ENCODE results near the gene AK2. TPM values are rescaled to one million over a fixed set of nuclear protein-coding genes. Genes with fewer than 3 reads are reported as not detected.

AK2 gene
- total RNA-seq, 1 experiment from 2014 or later, result 326 TPM

DNA sequence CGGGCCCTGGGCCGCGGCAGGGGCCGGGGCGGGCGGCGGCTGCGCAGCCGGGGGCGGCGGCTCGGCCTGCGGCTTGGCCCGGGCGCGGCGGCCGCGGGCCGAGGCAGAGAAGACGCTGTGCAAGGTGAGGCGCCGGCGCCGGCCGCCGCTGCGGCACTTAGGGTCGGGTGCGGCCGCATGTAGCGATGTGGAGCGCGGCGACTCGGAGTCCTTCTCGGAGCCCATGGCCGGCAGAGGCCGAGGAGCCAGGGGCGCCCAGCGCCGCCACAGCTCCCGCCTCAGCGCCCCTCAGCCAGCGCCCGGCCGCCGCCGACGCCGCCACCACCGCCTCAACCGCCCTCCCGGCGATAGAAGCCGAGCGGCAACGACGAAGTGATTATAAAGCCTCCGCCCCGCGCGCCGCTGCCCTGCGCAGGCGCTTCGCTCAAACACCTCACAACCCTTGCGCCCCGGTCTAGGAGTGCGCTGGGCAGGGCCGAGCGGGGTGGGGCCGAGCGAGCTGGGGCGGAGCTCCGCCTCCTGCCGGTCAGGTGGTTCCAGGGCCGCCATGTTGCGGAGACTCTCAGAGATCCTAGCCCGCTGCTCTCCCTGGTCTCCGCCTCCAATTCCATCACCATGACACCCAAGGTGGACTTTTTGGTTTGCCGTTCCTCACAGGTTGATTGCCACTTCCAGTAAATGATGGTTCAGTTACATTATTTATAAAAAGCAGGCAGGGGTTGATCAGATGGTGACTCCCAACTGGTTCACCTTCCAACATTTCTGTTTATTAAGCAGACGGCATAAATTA is 72.0 kb downstream of the AK2 start, which contains the start of gene RNF19B:
Gene RNF19B, minus strand, starts transcription at position 349 of the 790 bp plus-strand sequence. Its CDS starts 124 bp downstream, at position 225.
- peak; percentile 91 for DNase-seq (ENCODE audit: low read depth)
- in situ Hi-C loops (cut with HindIII; ENCODE audit: low pct_unique_long_range_greater_than_20kb, low sequenced_read_pairs), result no loop called here

DNA sequence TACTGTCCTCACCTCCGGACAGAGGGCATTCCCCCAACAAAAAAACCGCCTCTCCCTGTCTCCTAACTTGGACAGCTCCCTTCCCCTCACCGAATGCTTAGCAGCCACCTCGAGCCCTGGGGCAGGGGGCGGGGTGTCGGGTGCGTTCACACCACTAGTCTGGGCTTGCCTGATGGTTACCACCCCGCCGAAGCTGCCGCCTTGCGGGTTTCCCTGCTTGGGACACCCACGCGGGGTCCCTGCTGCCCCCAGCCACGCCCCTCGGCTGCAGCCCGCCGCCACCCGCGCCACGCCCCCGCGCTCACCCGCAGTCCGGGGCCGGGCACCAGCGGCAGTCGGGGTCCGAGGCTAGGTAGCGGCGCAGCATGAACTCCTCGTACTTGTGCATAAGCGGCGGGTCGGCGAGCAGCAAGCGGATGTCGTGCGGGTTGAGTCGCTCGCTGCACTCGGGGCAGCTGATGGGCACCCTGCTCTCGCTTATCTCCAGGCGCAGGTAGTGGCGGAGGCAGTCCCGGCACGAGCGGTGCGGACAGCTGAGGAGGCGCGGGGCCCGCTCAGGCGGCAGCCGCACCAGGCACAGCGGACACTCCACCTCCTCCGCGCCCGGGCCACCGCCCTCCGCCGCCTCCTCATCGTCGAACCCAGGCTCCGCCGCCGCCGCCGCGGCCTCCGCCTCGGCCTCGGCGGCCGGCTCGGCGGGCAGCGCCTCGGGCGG is 72.8 kb downstream of the AK2 start:
- in situ Hi-C loops (cut with HindIII; ENCODE audit: low pct_unique_long_range_greater_than_20kb, low sequenced_read_pairs), result no loop called here
- peak; percentile 57 for DNase-seq (ENCODE audit: low read depth)

DNA sequence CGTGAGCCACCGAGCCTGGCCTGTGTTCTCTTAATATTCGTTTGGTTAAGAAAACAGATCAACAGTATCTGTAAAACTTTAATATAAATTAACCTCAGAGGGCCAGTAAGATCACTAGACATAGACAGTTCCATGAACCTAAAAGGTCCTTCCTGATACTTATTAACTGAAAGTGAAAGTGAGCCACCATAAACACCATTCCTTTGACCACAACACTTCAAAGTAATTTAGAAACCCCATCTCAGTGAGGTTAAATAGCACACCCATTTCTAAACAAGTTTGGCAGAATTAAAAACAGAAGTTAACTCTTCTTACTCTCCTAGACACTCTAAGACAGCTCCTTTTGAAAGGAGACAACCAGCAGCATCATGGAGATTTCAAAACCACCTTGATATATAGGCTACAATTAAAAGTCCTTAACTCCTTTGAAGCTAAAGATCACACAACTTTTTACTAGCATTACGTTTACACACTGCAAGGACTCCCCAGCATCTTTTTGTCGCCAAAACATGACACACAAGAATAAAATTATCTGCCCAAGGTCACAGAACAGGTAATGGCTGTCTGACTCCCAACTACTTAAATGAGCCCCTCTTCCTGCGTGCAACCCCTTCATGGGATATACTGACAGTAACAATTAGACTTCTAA is 74.3 kb downstream of the AK2 start:
- in situ Hi-C loops (cut with HindIII; ENCODE audit: low pct_unique_long_range_greater_than_20kb, low sequenced_read_pairs), result no loop called here
- peak; percentile 55 for DNase-seq (ENCODE audit: low read depth)

DNA sequence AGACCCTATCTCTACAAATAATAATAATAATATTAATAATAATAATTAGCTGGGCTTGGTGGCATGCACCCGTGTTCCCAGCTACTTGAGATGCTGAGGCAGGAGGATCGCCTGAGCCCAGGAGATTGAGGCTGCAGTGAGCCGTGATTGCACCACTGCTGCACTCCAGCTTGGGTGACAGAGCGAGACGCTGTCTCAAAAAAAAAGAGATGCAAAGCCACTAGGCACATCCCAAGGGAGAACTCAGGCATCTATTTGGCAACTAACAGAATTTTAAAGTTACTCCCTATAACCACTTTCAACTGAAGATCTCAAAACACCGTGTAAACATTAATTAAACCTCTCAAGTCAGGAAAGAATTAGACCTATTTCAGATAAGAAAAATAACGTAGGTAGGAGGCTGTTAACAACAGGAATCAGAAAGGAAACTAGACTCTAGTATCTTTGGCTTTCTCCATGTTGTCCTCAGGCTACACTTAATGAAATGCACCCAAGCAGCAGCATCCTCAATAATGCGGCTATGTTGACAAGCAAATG is 75.8 kb downstream of the AK2 start:
- in situ Hi-C loops (cut with HindIII; ENCODE audit: low pct_unique_long_range_greater_than_20kb, low sequenced_read_pairs), result no loop called here
- no peak for DNase-seq (ENCODE audit: low read depth)

DNA sequence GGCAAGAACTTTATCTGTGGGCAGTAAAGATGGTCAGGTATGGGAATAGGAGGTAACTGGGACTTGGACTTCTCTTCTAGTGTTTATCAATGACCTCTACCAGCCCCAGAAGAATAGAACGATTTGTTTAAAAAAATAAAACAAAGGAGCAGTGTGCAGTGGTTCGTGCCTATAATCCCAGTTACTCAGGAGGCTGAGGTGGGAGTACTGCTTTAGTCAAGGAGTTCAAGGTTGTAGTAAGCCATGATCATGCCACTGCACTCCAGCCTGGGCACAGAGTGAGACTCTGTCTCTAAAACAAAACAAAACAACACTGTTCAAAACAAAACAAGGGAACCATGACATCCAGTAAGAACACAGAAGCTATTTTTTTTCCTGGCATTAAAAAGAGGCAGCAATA is 76.3 kb downstream of the AK2 start:
- in situ Hi-C loops (cut with HindIII; ENCODE audit: low pct_unique_long_range_greater_than_20kb, low sequenced_read_pairs), result no loop called here
- DNase-seq (ENCODE audit: low read depth), result no peak

DNA sequence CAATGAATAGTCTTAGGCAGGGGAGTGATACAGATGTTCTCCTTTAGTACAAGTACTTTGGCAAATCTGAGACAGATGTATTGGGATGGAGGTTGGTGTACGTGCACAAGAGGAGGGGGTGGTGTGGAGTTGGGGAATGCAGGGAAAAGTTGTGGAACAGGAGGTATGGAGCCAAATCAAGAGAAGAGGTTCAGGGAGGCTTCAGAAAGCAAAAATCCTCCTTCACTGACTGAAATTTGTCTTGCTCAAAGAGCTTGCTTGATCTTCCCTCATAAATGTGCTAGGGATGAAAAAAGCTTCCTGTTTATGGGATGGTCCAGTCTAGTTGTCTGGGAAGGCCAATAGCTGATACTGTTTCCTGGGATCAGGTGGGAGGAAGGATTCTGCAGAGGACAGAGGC is 77.9 kb downstream of the AK2 start:
- in situ Hi-C loops (cut with HindIII; ENCODE audit: low pct_unique_long_range_greater_than_20kb, low sequenced_read_pairs), result no loop called here
- no peak for DNase-seq (ENCODE audit: low read depth)

Other genes with a start within 250 kb of the AK2 start
- gene YARS1, start 219.5 kb downstream of the AK2 start, total RNA-seq (2014; rRNA removed; shearing (Covaris generic); ENCODE audit: low replicate concordance), result 78.5 and 86.1 TPM in 2 replicates
- gene S100PBP, start 219.2 kb downstream of the AK2 start, total RNA-seq (2014; rRNA removed; shearing (Covaris generic); ENCODE audit: low replicate concordance), result 21.3 and 25.5 TPM in 2 replicates
- 3.3 TPM in 1 of 2 replicates, not detected in the other for gene FNDC5, start 166.0 kb downstream of the AK2 start, total RNA-seq (2014; rRNA removed; shearing (Covaris generic); ENCODE audit: low replicate concordance)
- not detected in 2 replicates for gene HPCA, start 150.4 kb downstream of the AK2 start, total RNA-seq (2014; rRNA removed; shearing (Covaris generic); ENCODE audit: low replicate concordance)
- 165 and 188 TPM in 2 replicates for gene TMEM54, start 135.5 kb downstream of the AK2 start, total RNA-seq (2014; rRNA removed; shearing (Covaris generic); ENCODE audit: low replicate concordance)
- 14.9 and 29.2 TPM in 2 replicates for gene RNF19B, start 72.1 kb downstream of the AK2 start, total RNA-seq (2014; rRNA removed; shearing (Covaris generic); ENCODE audit: low replicate concordance)
- gene AZIN2, start 44.3 kb upstream of the AK2 start, total RNA-seq (2014; rRNA removed; shearing (Covaris generic); ENCODE audit: low replicate concordance), result 7.8 and 21.7 TPM in 2 replicates
- 0.03 and 2.6 TPM in 2 replicates for gene TRIM62, start 145.2 kb upstream of the AK2 start, total RNA-seq (2014; rRNA removed; shearing (Covaris generic); ENCODE audit: low replicate concordance)
- gene ZNF362, start 219.6 kb upstream of the AK2 start, total RNA-seq (2014; rRNA removed; shearing (Covaris generic); ENCODE audit: low replicate concordance), result 6.0 and 8.6 TPM in 2 replicates